Activated CD4-positive, alpha-beta T cell treated with anti-CD3 and anti-CD28 coated beads, Interleukin-2, amount 50 U/mL, for 24 hours (primary cell): ENCODE data around the gene PACSIN2.

Experiments used
- DNase-seq, 2 donors: peaks; one replicate each; pipeline ENCODE4 v3.0.0-alpha.2; 2020; ENCODE audit warnings: low read depth in 1 of 2, low spot score in 1 of 2

Gene PACSIN2

GRCh38 chr22:42885446-42885845 is 129.5 kb downstream of the PACSIN2 start:
- DNase-seq = no peak

- no peak for DNase-seq
Observed at GRCh38 chr22:42884616-42885375, 130.2 kb downstream of the PACSIN2 start.

GRCh38 chr22:42883970-42884369 is 131.0 kb downstream of the PACSIN2 start:
- no peak for DNase-seq

- no peak for DNase-seq
Observed at GRCh38 chr22:42883121-42883520, 131.8 kb downstream of the PACSIN2 start.

GRCh38 chr22:42881982-42882656 is 132.8 kb downstream of the PACSIN2 start:
- DNase-seq = no peak

- no peak for DNase-seq
Observed at GRCh38 chr22:42881298-42881697, 133.7 kb downstream of the PACSIN2 start.

GRCh38 chr22:42880815-42881214 is 134.1 kb downstream of the PACSIN2 start:
- no peak for DNase-seq

- DNase-seq = no peak
Observed at GRCh38 chr22:42879371-42880021, 135.5 kb downstream of the PACSIN2 start.

GRCh38 chr22:42878561-42879305 is 136.2 kb downstream of the PACSIN2 start:
- DNase-seq = no peak

GRCh38 chr22:42877597-42878340 is 137.2 kb downstream of the PACSIN2 start:
- no peak for DNase-seq

- DNase-seq = no peak
Observed at GRCh38 chr22:42877158-42877557, 137.8 kb downstream of the PACSIN2 start.

GRCh38 chr22:42876041-42876440 is 138.9 kb downstream of the PACSIN2 start:
- no peak for DNase-seq

- no peak for DNase-seq
Observed at GRCh38 chr22:42874010-42874409, 140.9 kb downstream of the PACSIN2 start.

GRCh38 chr22:42873356-42873755 is 141.6 kb downstream of the PACSIN2 start:
- no peak for DNase-seq

GRCh38 chr22:42872821-42873220 is 142.1 kb downstream of the PACSIN2 start:
- DNase-seq = no peak

- DNase-seq = no peak
Observed at GRCh38 chr22:42871146-42872050, 143.6 kb downstream of the PACSIN2 start.

GRCh38 chr22:42869888-42870480 is 145.0 kb downstream of the PACSIN2 start:
- DNase-seq = no peak

- DNase-seq = no peak
Observed at GRCh38 chr22:42869463-42869862, 145.5 kb downstream of the PACSIN2 start.

- DNase-seq = no peak
Observed at GRCh38 chr22:42868751-42869251, 146.1 kb downstream of the PACSIN2 start.
